CD1c-positive myeloid dendritic cell (primary cell): Measurements from ENCODE around the gene ZBTB5.
"Not testable (repeated sequence)": the region's sequence is repeated elsewhere in the genome, so short reads cannot be mapped to it uniquely, and the experiment has no call there.

ENCODE experiments used
- DNase-seq: peaks from one replicate; pipeline ENCODE4 v3.0.0-alpha.2; 2016; ENCODE audit errors: extremely low spot score

ZBTB5 gene

DNA sequence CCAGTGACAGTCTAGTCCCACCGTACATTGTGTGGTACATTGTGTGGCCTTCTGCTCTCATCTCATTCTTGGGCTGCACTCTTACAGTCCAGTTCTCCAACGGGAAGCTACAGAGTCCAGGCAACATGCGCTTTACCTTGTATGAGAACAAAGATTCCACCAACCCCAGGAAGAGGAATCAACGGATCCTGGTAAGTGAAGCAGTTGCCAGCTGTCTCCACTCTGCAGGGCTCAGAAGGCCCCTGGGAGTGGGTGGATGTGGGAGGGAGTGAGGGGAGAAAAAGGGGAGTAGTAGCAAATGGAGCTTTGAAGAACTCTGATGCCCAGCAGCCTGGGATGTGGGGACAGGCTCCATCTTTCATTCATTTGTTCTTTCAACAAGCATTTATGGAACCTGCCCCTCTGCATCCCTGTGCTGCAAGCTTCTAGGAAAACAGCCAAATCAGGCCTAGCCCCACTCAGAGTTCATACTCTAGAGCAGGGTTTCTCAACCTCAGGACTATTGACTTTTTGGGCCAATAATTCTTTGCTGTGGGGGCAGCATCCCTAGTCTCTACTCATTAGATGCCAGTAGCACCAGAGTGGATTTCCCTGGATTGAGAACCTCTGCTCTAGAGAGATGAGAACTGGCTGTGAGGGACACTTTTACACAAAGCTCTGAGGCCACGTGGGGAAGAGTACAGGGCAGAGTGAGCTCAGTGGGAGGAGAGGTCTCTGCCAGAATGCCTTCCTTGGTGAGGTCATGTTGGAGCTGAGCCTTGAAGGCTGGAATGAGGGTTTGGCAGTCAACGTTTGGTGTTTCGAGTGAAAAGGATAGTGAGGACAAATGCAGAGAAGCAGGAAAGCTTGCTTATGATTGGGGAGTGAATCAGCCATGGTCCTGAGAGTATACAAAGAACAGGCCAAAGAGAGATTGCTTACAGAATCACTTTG lies 21.6 kb upstream of the ZBTB5 start:
- no peak for DNase-seq

DNA sequence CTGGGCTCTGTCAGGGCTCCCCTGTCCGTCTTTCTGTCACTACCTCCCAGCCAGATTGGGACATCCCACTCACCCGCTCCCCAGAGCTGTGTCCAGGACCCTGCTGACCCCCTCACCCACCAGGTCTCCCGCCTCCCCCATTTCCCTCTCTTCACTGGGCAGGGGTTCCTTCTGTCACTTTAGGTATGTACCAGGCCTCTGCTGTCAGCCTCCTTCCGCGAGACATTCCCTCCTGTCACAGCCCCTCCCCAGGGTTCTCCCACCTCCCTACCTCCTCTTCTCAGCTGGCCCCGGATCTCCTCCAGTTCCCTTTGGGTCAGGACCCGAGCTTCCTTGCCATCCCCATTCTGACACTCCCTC lies 21.0 kb upstream of the ZBTB5 start:
- no peak for DNase-seq

DNA sequence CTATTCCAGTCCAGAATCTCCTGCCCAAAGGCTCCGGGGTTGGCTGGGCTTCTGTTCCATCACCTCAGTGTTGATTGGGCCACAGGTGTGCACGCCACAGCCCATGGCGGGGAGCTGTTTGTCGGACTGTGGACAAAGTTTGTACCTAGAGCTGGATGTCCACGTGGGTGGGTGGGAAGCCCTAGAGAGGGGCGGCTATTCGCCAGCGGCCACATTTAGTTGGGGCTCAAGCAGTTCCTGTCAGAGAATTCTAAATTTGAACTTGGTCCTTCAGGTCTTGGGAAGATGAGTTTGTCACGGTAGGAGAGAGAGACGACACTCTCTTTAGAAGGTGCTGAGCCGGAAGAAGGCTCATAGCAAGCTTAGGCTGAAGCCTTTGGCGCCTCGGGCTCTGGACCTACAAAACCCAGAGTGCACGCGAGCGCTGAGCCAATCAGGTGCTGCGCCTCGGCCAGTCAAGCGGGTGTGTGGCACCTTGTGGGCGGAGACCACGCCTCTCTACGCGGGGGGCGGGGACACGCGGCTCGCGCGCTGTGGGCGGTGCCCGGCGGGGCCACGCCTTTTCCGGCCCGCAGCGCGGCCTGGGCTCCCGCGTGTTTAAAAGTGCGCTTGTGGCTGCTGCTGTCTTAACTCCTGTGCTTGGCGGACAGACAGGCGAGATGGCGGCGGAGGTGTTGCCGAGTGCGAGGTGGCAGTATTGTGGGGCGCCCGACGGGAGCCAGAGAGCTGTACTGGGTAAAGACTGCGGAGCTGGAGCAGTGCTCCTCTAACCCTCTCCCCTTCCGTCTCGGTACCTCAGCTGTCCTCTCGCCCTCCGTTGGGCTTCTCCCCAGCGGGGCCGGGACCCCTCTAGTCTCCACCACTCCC lies 20.4 kb upstream of the ZBTB5 start, which contains the start of gene POLR1E:
Gene POLR1E (plus strand): TSS at position 560 of the 867 bp plus-strand sequence. CDS start 100 bp downstream, at position 660.
- peak; percentile 98 for DNase-seq

DNA sequence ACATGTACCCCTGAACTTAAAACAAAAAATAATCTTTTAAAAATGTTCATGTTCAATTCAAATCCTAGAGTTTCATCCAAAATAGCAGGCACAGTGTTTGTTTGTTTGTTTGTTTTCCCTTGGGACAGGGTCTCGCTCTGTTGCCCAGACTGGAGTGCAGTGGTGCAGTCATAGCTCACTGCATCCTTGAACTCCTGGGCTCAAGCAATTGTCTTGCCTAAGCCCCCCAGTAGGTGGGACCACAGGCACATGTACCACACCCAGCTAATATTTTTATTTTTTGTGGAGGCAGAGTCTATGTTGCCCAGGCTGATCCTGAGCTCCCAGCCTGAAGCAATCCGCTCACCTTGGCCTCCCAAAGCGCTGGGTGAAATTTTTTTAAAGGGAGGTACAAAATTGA lies 15.5 kb upstream of the ZBTB5 start:
- DNase-seq, result no peak

DNA sequence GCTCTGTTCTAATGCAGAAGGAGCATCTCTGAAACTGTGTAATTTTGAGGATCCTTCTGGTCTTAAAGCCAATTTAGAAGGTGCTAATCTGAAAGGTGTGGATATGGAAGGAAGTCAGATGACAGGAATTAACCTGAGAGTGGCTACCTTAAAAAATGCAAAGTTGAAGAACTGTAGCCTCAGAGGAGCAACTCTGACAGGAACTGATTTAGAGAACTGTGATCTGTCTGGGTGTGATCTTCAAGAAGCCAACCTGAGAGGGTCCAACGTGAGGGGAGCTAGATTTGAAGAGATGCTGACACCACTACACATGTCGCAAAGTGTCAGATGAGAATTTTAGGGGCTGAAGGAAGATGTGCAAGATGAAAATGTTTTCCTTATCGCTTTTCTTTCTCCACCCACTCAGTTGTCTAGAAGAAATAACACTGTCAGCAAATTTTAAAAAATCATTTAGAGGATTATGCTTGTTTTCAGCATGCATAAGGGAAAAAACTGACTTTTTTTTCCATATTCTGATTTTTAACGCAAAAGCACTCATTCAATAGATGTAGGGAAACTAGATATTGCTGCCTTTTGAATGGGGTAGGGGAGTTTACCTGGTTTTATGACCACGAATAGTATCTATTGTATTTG lies 12.9 kb upstream of the ZBTB5 start:
- not testable (repeated sequence) for DNase-seq

DNA sequence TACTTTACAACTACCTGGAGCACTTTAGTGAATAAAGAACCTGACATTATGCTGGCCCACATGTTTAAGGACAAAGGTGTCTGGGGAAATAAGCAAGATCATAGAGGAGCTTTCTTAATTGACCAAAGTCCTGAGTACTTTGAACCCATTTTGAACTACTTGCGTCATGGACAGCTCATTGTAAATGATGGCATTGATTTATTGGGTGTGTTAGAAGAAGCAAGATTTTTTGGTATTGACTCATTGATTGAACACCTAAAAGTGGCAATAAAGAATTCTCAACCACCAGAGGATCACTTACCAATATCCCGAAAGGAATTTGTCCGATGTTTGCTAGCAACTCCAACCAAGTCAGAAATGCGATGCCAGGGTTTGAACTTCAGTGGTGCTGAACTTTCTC lies 12.2 kb upstream of the ZBTB5 start:
- DNase-seq, result not testable (repeated sequence)

DNA sequence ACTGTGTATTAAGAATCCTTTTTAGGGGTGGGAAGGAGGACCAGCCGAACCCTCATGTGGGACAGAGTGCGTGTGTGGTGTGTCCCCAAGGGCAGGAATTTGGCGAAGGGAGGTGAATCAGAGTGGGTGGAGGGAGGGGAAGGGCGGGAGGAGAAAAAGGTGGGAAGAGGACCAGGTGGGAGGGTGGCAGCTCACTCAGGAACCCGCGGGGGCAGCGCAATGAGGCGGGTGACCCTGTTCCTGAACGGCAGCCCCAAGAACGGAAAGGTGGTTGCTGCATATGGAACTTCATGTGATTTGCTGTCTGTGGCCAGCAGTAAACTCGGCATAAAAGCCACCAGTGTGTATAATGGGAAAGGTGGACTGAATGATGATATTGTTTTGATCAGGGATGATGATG lies 11.7 kb upstream of the ZBTB5 start:
- no peak for DNase-seq

DNA sequence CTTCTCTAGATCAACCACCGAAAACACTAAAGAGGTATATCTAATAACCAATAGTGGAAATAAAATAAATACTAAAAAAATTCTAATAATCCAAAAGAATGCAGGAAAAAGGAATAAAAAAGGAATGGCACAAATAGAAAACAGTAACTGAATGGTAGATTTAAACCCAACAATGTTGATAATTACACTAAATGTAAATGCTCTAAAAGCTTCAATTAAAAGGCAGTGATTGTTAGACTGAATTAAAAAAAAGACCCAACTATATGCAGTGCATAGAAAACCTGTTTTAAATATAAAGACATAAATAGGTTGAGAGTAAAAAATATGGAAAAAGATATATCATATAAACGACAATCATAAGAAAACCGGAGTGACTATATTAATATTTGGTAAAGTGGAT lies 9.2 kb upstream of the ZBTB5 start:
- no peak for DNase-seq

DNA sequence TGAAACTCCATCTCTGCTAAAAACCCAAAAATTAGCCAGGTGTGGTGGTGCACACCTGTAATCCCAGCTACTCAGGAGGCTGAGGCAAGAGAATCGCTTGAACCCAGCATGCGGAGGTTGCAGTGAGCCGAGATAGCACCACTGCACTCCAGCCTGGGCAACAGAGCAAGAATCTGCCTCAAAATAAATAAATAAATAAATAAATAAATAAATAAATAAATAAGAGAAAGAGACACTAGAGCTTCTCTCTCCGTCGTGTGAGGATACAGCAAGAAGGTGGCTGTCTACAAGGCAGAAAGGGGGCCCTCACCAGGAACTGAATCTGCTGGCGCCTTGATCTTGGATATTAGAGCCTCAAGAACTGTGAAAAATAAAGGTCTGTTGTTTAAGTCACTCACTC lies 8.7 kb upstream of the ZBTB5 start:
- DNase-seq, result not testable (repeated sequence)

DNA sequence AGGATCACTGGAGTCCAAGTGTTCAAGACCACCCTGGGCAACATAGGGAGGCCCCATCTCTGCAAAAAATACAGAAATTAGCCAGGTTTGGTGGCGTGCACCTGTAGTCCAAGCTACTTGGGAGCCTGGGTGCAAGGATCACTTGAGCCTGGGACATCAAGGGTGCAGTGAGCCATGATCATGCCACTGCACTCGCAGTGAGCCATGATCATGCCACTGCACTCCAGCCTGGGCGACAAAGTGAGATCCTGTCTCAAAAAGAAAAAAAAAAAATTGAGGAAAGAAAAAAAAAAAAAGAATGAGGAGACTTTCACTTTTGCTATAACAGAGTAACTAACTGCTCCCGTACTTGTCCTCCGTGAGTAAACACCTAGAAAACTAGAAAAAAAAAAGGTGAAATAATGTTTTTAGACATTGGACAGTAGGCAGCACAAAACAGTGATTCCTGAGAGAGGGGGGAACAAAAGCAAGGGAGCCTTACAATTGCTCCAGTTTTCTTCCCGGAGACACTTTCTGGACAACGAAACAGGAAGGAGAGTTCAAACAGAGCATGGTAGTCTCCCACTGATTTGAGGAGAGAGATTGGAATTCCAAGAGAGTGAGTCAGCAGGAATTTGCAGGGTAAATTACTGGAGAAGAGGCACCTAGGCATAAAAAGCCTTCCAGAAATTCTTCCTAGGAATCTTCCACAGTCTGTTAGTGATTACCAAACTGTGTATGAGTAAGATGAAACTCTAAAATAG lies 6.9 kb upstream of the ZBTB5 start:
- DNase-seq, result no peak

DNA sequence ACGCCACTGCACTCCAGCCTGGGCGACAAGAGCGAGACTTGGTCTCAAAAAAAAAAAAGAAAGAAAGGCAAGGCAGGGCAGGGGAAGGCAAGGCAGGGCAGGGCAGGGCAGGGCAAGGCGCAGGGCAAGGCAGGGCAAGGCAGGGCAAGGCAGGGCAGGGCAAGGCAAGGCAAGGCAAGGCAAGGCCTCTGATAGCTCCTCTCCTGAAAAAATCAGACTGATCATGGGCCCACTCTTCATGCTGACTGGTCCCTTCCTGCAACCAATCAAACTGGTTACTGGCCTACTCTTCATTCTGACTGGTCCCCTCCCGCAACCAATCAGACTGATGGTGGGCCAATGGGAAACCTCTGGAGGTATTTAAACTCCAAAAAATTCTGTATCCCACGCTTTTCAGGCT lies 3.4 kb upstream of the ZBTB5 start:
- DNase-seq, result no peak

DNA sequence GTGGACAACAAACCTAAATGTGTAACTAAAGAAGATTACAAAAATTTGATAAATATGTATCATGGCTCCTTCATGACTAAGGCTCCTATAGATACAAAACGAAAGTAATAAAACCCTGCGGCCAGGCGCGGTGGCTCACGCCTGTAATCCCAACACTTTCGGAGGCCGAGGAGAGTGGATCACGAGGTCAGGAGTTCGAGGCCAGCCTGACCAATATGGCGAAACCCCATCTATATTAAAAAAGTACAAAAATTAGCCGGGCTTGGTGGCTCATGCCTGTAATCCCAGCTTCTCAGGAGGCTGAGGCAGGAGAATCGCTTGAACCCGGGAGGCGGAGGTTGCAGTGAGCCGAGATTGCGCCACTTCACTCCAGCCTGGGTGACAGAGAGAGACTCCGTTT lies 2.3 kb upstream of the ZBTB5 start:
- DNase-seq, result not testable (repeated sequence)

DNA sequence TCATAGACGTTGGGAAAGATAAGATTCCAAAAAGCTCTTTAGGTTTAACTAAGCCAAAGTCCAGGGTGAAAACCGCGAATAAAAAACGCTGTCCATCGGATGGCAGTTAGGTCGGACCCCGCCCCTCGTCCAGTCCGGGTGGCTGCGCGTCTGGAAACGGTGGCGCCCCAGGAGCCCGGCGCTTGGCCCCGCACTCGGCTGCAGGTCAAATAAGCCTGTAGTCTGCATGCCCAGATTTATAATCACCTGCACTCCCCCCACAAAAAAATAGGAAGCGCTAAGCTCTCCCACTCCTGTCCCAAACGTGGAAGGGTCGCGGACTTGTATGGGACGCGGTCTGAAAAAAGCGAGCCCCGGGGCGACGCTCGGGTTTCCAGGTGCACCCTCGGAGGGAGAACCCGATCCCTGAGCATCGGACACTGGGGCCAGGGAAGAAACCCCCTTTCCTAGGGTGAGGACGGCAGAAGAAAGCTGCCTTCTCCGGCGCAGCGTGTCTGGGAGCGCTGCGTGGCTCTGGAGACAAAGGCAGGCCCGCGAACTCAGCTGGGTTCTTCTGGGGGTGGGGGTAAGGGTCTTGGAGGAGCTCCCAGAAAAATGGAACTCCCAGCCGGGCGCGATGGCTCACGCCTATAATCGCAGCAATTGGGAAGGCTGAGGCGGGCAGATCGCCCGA lies 923 bp upstream of the ZBTB5 start:
- DNase-seq, result peak; percentile 36

DNA sequence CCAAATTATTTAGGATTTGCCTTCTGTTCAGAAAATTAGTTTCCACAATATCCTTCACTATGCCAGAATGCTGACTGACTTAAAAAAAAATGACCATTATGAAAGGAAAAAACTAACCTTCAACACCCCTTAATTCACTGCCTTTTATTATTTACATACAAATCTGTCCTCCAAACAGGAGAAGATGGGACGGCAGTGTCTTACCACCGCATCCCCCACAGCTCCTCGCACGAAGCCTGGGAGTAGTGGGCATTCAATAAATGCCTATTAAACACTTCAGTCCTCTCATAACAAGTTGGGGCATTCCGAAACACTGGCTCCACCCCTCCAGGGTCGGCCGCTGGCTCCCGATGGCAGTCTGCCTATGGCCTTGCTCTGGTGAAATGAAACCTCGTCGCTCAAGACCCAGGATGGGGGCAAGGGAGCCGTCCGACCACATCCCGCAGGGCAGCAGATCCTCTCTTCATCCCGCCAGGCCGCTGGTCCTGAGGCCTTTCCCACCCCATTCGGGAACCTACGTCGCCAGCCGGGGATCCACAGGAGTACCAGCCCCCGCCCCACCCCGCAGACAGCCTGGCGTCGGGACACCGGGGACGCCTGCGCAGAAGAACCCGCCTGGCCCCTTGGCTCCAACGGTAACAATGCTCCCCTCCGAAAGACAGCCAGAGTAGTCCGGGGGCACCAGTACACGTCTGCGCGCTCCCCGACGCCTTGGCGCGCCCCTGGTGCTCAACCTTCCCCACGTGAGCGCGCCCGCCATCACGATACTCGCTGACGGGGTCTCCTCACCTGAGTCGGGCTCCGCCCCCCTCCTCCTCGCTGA lies 613 bp downstream of the ZBTB5 start:
- DNase-seq, result no peak

DNA sequence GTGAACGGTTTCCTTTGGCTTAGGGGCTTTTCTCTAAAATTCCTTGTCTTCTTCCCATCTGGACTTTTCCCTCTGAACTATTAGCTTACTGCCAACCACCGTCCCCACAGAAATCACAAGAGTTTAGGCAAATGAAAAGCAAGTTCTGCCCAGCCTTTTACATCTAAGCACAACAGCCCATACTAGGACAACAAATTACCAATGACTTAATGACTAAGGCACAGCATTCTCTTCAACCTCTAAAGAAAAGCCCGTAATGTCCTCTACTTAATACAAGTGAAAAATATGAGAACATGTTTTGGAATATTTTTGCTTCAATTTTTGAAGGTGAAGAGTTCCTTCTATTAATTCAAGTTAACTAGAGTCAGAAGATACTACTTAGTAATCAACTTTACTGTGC lies 1.2 kb downstream of the ZBTB5 start:
- DNase-seq, result no peak

DNA sequence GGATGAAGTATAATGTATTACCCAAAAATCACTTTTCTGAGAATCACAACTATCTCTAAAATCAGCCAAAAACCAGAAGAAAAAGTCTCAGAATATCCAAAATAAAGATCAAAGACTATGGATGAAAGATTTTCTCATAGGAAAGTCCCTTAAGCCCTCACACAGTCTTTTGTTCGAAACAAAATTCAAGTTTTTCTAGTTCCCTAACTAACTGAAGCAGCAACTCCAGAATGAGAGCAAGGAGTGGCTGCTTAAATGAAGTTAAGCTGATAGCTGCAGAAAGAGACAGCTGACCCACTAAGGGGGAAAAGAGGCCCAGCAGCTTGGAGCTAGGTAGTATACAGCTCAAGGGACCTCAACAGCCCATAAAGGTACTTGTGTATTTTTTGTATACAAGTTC lies 8.4 kb downstream of the ZBTB5 start:
- no peak for DNase-seq

DNA sequence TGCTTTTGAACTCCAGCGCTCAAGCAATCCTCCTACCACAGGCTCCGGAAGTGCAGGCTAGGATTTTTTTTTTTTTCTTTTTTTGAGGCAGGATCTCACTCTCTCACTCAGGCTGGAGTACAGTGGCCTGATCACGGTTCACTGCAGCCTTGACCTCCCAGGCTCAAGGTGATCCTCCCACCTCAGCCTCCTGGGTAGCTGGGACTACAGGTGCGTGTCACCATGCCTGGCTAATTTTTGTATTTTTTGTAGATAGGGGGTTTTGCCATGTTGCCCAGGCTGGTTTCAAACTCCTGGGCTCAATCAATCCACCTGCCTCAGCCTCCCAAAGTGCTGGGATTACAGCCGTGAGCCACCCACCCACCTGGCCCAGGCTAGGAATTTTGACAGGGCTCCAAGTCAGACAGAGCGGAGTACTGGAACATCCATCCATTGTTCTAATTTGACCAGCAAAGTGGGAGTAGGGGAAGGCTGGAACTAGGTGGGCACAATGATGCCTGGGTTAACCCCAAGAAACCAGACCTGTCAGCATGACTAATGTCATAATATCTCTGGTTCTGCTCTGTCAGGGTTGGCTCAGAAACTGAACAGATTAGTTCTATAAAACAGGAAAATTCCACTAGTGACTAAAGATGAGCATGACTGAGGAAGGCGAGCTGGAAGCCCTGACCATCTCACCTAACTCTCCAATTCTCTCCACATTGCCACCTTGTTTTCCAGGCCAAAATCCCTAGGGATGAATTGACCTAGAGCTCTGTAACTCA lies 9.2 kb downstream of the ZBTB5 start:
- DNase-seq, result no peak

DNA sequence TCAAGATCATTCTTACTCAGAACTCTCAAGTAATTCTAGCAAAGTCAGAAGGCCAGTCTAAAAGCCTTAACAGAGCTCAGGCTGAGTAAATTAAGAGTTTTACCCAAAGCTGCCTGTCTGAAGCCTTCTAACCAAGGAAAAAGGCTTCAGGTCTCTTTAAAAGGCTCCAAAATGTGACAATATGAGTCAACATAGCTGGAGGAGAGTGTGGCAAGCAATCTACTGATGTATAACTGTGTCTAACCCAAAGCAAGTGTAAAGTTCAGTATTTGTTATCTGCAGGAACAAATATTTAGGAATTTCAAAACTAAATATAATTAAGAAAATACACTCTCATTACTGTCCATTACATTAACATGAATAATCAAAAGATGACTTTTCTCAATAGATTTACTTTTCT lies 11.0 kb downstream of the ZBTB5 start:
- no peak for DNase-seq

DNA sequence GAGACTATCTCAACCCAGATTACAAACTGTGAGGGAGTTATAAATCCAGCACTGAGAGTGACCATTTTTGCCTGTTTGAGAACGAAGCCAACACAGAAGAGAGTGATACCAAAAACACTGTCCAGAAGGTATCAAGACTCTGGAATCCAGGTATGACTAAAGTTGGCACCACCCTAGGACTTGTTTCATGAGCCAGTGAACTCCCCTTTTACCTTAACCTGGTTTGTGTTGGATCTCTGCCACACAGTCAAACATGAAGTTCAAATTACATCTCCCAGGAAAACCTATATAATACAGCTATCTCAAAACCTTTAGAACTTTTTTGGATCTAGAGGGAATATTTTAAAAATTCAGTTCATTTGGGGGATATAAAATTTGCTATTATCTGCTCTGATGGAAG lies 11.4 kb downstream of the ZBTB5 start:
- no peak for DNase-seq
